Brain microvascular endothelial cell (primary cell): ENCODE data around the gene XDH.

Experiments
- DNase-seq: peaks from one replicate; pipeline ENCODE4 v3.0.0-alpha.2; 2020
- H3K27ac ChIP-seq: fragments of 250-450 bp; sonication (Bioruptor Pico); 2 replicates; pipeline ENCODE4 v1.5.1; 2020; ENCODE audit warnings: mild to moderate bottlenecking, moderate library complexity
- H3K27me3 ChIP-seq: fragments of 250-450 bp; sonication (Bioruptor Pico); replicated peaks from 2 replicates; pipeline ENCODE4 v1.5.1; 2020; ENCODE audit warnings: mild to moderate bottlenecking
- H3K36me3 ChIP-seq: fragments of 250-450 bp; sonication (Bioruptor Pico); replicated peaks from 2 replicates; pipeline ENCODE4 v1.5.1; 2020; ENCODE audit warnings: mild to moderate bottlenecking
- H3K4me3 ChIP-seq: 2 replicates; pipeline ENCODE4 v1.5.1; 2011; ENCODE audit warnings: low read depth, mild to moderate bottlenecking, control low read depth, low read length, moderate library complexity
- in situ Hi-C: cut with HindIII; loops from 2 replicates; pipeline ENCODE4 v1.10.0; 2017; ENCODE audit warnings: low sequenced_read_pairs, low pct_ligation_motif_present
- TF ChIP-seq, protein P1 (sequence below): IDR thresholded peaks from 2 replicates; pipeline ENCODE4 v1.5.1; 2011; ENCODE audit warnings: low read depth, mild to moderate bottlenecking, moderate library complexity, low read length, control low read depth, inconsistent platforms; ENCODE audit errors: missing control alignments

XDH gene

DNA sequence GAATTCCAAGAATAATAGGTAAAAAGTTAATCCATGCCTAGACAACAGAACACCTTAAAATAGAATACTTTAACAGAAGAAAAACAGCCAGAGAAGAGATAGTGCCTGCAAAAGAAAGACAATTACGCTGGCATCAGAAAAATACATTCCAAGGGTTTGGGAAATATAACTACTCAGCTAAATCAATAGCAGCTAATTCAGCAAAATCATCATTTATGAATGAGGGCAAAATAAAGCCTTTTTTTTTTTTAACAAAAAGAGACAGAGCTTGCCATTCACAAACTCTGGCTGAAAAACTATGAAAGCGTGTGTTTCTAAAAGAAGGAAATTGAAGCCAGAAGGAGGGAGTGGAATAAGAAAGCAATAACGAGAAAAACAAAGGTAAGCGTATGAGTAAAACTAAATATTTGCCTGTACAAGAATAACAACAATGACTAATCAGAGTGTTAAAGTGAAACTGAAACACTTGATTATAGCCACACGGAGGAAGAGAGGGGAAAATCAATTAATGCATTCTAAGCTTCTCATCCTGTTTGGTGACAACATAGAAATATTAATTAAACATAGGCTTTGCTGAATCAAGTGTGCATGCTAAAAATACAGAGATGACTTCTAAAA, 90.4 kb downstream of the XDH start:
- H3K4me3 ChIP-seq = peak overlapping the region; percentile 9
- H3K27ac ChIP-seq = no peak overlapping the region
- no peaks in the 10 kb centered on the region for H3K36me3 ChIP-seq
- no peaks in the 10 kb centered on the region for H3K27me3 ChIP-seq
- no peak for DNase-seq
- in situ Hi-C loops = no loop called here
- TF ChIP-seq, protein P1, sequence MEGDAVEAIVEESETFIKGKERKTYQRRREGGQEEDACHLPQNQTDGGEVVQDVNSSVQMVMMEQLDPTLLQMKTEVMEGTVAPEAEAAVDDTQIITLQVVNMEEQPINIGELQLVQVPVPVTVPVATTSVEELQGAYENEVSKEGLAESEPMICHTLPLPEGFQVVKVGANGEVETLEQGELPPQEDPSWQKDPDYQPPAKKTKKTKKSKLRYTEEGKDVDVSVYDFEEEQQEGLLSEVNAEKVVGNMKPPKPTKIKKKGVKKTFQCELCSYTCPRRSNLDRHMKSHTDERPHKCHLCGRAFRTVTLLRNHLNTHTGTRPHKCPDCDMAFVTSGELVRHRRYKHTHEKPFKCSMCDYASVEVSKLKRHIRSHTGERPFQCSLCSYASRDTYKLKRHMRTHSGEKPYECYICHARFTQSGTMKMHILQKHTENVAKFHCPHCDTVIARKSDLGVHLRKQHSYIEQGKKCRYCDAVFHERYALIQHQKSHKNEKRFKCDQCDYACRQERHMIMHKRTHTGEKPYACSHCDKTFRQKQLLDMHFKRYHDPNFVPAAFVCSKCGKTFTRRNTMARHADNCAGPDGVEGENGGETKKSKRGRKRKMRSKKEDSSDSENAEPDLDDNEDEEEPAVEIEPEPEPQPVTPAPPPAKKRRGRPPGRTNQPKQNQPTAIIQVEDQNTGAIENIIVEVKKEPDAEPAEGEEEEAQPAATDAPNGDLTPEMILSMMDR = no peak

DNA sequence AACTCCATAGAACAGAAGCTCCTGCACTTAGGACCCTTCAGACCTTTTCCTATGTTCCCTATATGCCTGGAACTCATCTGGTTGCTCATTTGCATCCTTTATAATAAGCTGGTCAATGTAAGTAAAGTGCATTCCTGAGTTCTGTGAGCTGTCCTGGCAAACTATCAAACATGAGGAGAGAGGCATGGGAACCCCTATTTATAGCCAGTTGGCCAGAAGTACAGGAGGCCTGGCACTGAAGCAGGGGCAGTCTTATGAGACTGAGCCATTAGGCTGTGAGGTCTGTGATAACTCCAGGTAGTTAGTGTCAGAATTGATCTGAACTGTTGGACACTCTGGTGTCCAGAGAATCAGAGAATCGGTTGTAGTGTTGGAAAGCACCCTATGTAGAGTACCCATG, 92.2 kb downstream of the XDH start:
- in situ Hi-C loops = no loop called here
- DNase-seq = no peak
- no peak overlapping the region for H3K4me3 ChIP-seq

DNA sequence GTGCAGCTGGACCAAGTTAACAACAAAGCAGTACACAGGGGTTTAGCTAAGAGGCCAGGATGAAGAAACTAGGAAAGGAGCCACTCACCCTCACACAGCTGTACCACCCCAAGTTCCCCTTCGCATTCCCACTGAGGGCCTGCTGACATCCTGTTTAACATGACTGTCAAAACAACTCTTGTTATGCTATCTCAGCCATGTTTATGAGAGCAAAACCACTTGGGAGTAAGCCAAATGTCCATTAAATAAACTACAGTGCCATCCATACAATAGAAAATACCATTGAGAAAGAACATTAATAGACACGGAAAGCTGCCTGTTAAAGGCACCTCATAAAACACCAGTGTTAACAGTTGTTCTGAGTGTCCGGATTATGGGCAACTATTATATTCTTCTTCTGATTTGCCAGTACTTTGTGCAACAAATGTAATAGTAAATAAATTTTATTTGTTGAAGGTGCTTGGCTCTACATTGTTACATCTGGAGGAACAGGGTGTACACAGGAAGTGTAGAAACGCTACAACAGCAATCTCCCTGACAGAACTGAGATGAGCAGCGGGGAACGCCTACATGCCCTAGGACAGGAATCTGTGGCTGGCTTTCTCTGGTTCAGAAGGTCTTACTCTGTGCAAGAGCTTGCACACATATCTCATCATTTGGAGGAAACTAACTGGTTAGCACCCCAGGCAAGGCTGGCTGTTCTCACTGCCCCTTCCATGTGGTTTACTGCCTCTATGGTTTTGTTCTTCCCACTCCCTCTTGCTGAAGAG, 95.0 kb downstream of the XDH start:
- in situ Hi-C loops = no loop called here
- Histone ChIP-seq H3K4me3 (no peak overlapping the region), H3K27me3 (no peaks in the 10 kb centered on the region), H3K36me3 (no peaks in the 10 kb centered on the region), H3K27ac (peak overlapping the region; percentile 85)
- DNase-seq = peak; percentile 60
- TF ChIP-seq, protein P1 = no peak

More for the DNA sequence above, 92.2 kb downstream of the XDH start:
- H3K36me3 ChIP-seq = no peaks in the 10 kb centered on the region
- H3K27ac ChIP-seq = no peak overlapping the region
- TF ChIP-seq, protein P1 = no peak
- no peaks in the 10 kb centered on the region for H3K27me3 ChIP-seq

DNA sequence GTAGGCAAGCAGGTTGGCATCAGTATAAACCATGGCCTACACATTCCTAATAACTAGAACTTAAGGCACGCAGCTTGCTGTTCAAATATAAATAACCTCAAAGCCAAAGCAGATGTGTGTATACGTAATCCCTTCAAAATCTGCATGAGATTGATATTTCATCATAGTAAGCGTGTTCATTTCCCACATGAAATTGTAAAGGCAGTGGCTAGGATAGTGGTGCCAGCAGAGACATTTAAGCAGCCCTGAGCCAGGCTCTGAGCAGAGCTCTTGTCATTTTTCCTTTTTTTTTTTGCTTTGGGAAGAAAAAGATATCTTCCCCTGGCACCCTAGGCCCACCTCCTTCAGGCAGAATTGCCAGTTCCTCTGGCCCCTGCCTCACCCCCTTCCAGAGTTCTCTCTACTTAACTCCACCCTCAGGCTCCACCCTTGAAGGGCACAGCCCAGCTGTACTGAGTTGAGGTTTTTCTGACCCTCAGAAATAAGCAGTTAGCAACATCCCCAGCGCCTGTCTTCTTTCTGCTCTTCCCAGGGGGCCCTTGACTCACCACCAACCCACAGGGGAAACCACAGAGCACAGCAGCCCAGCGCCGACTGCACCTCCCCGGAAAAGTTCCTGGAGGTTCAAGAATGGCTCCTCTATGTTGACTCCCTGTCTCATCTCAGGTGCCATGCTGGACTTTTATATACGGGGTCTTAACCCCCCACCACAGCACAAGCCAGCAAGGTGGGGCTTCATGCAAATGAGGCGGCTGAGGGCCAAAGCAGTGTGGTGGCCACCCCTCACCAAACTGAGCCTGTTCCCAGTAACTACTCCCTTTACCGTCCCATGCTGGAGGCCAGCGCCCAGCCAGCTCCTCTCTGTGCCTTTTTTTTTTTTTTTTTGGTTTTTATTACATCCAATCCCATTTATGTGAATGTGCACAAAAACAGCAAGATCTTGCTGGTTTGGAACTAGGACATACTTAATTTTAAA, 95.9 kb downstream of the XDH start:
- TF ChIP-seq, protein P1 = no peak
- Histone ChIP-seq H3K4me3 (no peak overlapping the region), H3K27ac (peak overlapping the region; percentile 85), H3K27me3 (no peaks in the 10 kb centered on the region), H3K36me3 (no peaks in the 10 kb centered on the region)
- peak; percentile 92 for DNase-seq
- in situ Hi-C loops = no loop called here

DNA sequence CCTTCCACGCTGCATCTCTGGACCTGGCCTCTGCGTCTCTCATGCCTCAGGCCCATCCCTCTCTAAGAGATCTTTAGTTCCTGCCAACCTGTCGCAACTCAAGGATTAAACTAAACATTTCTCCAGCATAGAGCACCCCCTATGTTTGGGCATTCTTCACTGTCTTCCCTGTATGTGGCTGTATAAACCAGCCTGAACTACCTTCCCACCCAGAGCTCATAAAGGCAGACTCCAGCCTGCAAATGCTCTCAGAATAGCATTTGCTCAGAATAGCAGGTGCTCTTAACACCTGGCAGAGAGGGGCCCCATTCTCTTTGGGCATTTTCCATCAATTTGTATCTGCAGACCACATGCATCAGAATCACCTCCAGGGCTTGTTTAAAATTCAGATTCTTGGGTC, 97.1 kb downstream of the XDH start:
- Histone ChIP-seq H3K4me3 (no peak overlapping the region), H3K27me3 (no peaks in the 10 kb centered on the region), H3K27ac (no peak overlapping the region), H3K36me3 (no peaks in the 10 kb centered on the region)
- DNase-seq = no peak
- in situ Hi-C loops = no loop called here
- TF ChIP-seq, protein P1 = no peak
